AG04450 (cell line): ENCODE data around the gene XIRP1. TPM values are rescaled to one million over a fixed set of nuclear protein-coding genes. Genes with fewer than 3 reads are reported as not detected.

ENCODE experiments used
- CTCF ChIA-PET: fragments of 300-600, 350-600 bp; formaldehyde crosslinking; extraction: SDS; loops from one replicate; lab custom pipeline; 2022; ENCODE audit warnings: antibody characterized with exemption, inconsistent platforms; lab: Charles Lee
- POLR2A ChIA-PET: fragments of 350-600 bp; formaldehyde crosslinking; extraction: SDS; loops from one replicate; lab custom pipeline; 2021; ENCODE audit warnings: antibody characterized with exemption, inconsistent platforms; lab: Yijun Ruan, JAX
- DNase-seq: peaks from one replicate; pipeline ENCODE4 v3.0.0-alpha.2; 2011; ENCODE audit warnings: low read depth, low spot score
- H3K27ac ChIP-seq: one replicate; pipeline ENCODE4 v1.5.1; 2012; ENCODE audit warnings: low read depth, low read length, control low read depth
- H3K27me3 ChIP-seq: one replicate; pipeline ENCODE4 v1.6.0; 2012; ENCODE audit warnings: low read length; ENCODE audit not compliant: control insufficient read depth, insufficient read depth
- H3K4me3 ChIP-seq: 2 replicates; pipeline ENCODE4 v1.5.1; 2011; ENCODE audit warnings: mild to moderate bottlenecking, low read depth, low read length, control low read depth
- H3K9me3 ChIP-seq: 2 replicates; pipeline ENCODE4 v1.5.1; 2012; ENCODE audit warnings: low read length; ENCODE audit not compliant: control insufficient read depth, insufficient read depth
- CTCF ChIP-seq: IDR thresholded peaks from 2 replicates; pipeline ENCODE4 v1.5.1; 2011; ENCODE audit warnings: low read depth, low read length, control low read depth, inconsistent platforms
- polyA plus RNA-seq: library from polyadenylated mRNA; depleted of rRNA; stranded (reverse); fragments of >200 nt; gene quantifications from 2 replicates; pipeline ENCODE4 v1.2.3, GENCODE V29; 2011

XIRP1 gene
- polyA plus RNA-seq, 1 experiment: not detected

GRCh38 chr3:39196034-39196433, 3.6 kb upstream of the XIRP1 start:
- Histone ChIP-seq H3K9me3 (no peaks in the 10 kb centered on the region), H3K4me3 (no peak overlapping the region), H3K27ac (no peak overlapping the region), H3K27me3 (peaks cover 6% of the 10 kb centered on the region)
- ChIA-PET POLR2A (no interaction called here), CTCF (interaction anchor here (0.9 to 11.7 kb wide), 4 partner anchors 12 to 196 kb away, joined by 3 to 269 read pairs (median 8); no protein-coding TSS in a partner anchor)
- no peak for DNase-seq
- no peak for TF ChIP-seq CTCF

DNA sequence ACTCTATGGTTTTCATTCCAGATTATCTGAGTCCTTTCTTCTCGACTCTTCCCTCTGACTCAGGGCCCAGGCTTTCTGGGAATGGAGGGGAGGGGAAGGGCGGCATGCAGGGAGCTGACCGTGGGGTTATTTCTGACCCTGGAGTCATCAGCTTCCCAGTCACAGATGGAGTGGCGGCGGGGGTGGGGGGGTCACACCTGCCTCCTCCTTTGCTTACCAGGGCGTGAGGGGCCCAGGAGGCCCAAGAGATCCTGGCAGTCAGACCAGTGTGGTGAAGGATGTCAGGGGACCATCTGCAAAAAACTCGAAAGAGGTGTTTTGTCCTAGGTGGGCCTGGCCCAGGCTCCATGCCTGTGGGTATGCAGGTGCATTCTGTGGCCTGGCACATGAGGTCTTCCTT, 996 bp upstream of the XIRP1 start:
- ChIA-PET CTCF (interaction anchor here (0.6 to 11.7 kb wide), 3 partner anchors 68 to 1868 kb away, joined by 4 to 269 read pairs (median 4); no protein-coding TSS in a partner anchor), POLR2A (no interaction called here)
- Histone ChIP-seq H3K4me3 (no peak overlapping the region), H3K9me3 (no peaks in the 10 kb centered on the region), H3K27ac (no peak overlapping the region), H3K27me3 (no peaks in the 10 kb centered on the region)
- no peak for DNase-seq
- no peak for TF ChIP-seq CTCF

DNA sequence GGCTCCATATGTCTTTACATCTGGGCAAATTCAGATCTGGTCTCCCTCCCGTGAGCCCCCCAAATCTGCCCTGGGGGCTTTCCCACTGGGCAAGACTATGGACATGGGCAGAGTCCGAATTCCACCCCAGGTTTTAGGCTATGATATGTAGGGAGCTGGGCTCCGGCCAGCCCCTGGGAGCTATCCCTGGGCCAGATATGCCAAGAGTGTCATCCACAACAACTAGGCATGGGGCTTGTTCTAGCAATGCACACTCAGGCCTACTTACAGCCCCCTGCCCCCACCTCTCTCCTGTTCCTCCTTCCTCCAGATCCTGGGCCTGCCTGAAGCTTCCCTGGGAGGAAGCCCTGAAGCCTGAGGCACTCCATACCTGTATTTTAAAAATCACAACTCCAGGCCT, 622 bp downstream of the XIRP1 start:
- no peaks in the 10 kb centered on the region for H3K27me3 ChIP-seq
- H3K9me3 ChIP-seq: no peaks in the 10 kb centered on the region; the same call in 1 of the 2 replicates
- POLR2A ChIA-PET: interaction anchor here (1.2 kb wide), 1 partner anchor 45 kb away, joined by 5 read pairs; no protein-coding TSS in a partner anchor
- no peak overlapping the region for H3K27ac ChIP-seq
- DNase-seq: no peak
- no peak overlapping the region for H3K4me3 ChIP-seq
- TF ChIP-seq CTCF: no peak
- CTCF ChIA-PET: interaction anchor here (0.6 to 11.7 kb wide), 9 partner anchors 14 to 98 kb away, joined by 3 to 269 read pairs (median 9); no protein-coding TSS in a partner anchor

- Histone ChIP-seq H3K27ac (no peak overlapping the region), H3K9me3 (no peaks in the 10 kb centered on the region; the same call in 1 of the 2 replicates), H3K27me3 (no peaks in the 10 kb centered on the region), H3K4me3 (no peak overlapping the region)
- DNase-seq: no peak
- ChIA-PET POLR2A (no interaction called here), CTCF (interaction anchor here (0.5 to 11.7 kb wide), 13 partner anchors 13 to 201 kb away, joined by 3 to 269 read pairs (median 3); no protein-coding TSS in a partner anchor)
- TF ChIP-seq CTCF: no peak
Observed at GRCh38 chr3:39191111-39191510, 1.3 kb downstream of the XIRP1 start.

- H3K4me3 ChIP-seq: no peak overlapping the region
- ChIA-PET POLR2A (no interaction called here), CTCF (interaction anchor here (0.5 to 11.7 kb wide), 19 partner anchors 12 to 110 kb away, joined by 3 to 269 read pairs (median 4); no protein-coding TSS in a partner anchor)
- TF ChIP-seq CTCF: no peak
- no peak overlapping the region for H3K27ac ChIP-seq
- no peaks in the 10 kb centered on the region for H3K27me3 ChIP-seq
- no peaks in the 10 kb centered on the region; the same call in 1 of the 2 replicates for H3K9me3 ChIP-seq
- DNase-seq: no peak
Observed at GRCh38 chr3:39190281-39191025, 1.9 kb downstream of the XIRP1 start.
